Measurements from ENCODE around the gene RRM1.

RRM1 gene

GRCh38 chr11:4184163-4184916 lies 89.7 kb downstream of the RRM1 start:
- peak overlapping the region; percentile 57 for H3K27ac ChIP-seq
- TF ChIP-seq, protein P1, sequence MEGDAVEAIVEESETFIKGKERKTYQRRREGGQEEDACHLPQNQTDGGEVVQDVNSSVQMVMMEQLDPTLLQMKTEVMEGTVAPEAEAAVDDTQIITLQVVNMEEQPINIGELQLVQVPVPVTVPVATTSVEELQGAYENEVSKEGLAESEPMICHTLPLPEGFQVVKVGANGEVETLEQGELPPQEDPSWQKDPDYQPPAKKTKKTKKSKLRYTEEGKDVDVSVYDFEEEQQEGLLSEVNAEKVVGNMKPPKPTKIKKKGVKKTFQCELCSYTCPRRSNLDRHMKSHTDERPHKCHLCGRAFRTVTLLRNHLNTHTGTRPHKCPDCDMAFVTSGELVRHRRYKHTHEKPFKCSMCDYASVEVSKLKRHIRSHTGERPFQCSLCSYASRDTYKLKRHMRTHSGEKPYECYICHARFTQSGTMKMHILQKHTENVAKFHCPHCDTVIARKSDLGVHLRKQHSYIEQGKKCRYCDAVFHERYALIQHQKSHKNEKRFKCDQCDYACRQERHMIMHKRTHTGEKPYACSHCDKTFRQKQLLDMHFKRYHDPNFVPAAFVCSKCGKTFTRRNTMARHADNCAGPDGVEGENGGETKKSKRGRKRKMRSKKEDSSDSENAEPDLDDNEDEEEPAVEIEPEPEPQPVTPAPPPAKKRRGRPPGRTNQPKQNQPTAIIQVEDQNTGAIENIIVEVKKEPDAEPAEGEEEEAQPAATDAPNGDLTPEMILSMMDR (conservative IDR thresholded peaks at IDR 0.05): no peak

DNA sequence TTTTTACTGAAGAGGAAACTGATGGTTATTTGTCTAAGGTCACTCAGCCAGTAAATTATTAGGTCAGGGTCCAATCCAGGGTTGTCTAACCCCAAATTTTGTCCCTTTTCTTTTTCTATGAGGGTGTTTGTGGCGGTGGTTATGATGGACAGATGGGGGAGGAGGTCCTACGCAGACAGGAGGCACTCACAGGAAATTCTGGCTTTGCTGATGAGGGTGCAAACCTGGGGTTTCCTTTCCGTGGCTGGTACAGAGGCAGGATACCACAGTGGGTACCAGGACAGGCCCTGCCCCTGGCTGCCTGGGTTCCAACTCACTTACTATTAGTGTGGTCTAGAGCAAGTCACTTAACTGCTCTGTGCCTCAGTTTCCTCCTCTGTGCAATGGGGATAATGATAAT lies 91.0 kb downstream of the RRM1 start:
- H3K27ac ChIP-seq: peak overlapping the region; percentile 57; the same call in 1 of the 2 replicates
- TF ChIP-seq, protein P1 (conservative IDR thresholded peaks at IDR 0.05): no peak

GRCh38 chr11:4186464-4187054 lies 92.0 kb downstream of the RRM1 start:
- TF ChIP-seq, protein P1 (conservative IDR thresholded peaks at IDR 0.05): no peak; the same call in none of the 2 replicates

DNA sequence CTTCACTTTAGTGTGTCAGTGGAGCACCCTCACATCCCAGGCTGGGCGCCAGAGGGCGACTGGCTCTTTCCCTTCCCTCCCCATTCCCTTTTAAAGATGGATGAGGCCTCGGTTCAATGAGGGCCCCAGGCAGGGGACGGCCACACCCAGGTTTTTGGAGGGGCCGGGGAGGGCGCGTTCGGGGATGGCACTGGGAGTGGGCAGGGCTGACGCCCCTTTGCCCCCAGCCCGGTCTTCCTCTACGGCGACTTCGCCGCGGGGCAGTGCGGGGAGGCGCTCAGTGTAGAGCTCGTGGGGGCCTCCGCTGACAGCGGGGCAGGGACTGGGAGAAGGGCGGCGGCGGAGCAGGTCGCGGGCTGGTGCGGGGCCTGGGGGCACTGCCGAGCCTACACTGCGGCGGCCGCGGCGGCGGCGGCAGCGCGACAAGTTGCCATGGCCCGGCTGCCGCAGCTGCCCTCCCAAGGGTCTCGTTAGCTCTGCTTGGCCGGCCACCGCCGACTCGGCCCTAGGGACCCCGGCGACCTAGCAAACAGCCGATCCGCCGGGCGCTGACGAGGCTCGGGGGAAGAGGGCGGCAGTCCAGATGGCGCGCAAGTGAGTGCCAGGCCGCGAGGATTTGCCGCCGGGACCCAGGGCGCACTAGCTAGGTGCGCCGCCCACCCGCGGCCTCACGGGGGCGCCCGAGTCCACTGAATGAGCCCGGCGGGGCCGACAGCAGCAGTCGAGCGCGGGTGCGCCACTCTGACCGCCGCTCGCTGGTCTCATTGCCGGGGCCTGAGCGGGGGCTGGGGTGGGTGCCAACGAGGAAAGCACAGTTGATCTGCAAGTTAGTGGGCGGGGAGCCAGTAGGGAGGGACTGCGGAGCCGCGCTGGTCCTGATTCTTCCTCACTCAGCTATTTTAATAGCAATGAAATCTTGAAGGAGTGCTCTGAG lies 92.7 kb downstream of the RRM1 start:
- H3K27ac ChIP-seq: peak overlapping the region; percentile 67
- TF ChIP-seq, protein P1 (conservative IDR thresholded peaks at IDR 0.05): peak; percentile 84

More at GRCh38 chr11:4186464-4187054, 92.0 kb downstream of the RRM1 start:
- H3K27ac ChIP-seq: peak overlapping the region; percentile 67
